ENCODE results near the gene ZDHHC8.
"Not testable (repeated sequence)": the region's sequence is repeated elsewhere in the genome, so short reads cannot be mapped to it uniquely, and the experiment has no call there.

ZDHHC8 gene

GRCh38 chr22:20159076-20159475 is 27.5 kb downstream of the ZDHHC8 start:
- Histone ChIP-seq H3K27ac (ENCODE audit: low read length) (no peak overlapping the region), H3K36me3 (replicated peaks; ENCODE audit: low read depth, low read length) (no peaks in the 10 kb centered on the region), H3K9me3 (ENCODE audit: insufficient read depth, low read length) (no peaks in the 10 kb centered on the region), H3K4me3 (ENCODE audit: low read length) (no peak overlapping the region), H3K9ac (ENCODE audit: low read length) (no peak overlapping the region), H4K20me1 (ENCODE audit: insufficient read depth, low read length) (no peaks in the 10 kb centered on the region), H2AFZ (ENCODE audit: low read depth, low read length) (no peak overlapping the region), H3K79me2 (ENCODE audit: low read length) (no peaks in the 10 kb centered on the region), H3K27me3 (ENCODE audit: low read depth, low read length) (peaks cover 21% of the 10 kb centered on the region), H3K4me1 (ENCODE audit: low read length) (no peaks in the 10 kb centered on the region), H3K4me2 (ENCODE audit: low read length) (no peak overlapping the region)
- no peak for TF ChIP-seq CTCF (IDR thresholded peaks at IDR 0.05; ENCODE audit: low read depth, low read length)
- TF ChIP-seq EZH2phosphoT487 (IDR thresholded peaks at IDR 0.05; ENCODE audit: low read depth), result no peak

GRCh38 chr22:20159531-20159930 is 27.9 kb downstream of the ZDHHC8 start:
- not testable (repeated sequence) for H3K4me3 ChIP-seq (ENCODE audit: low read length); H3K36me3 ChIP-seq (replicated peaks; ENCODE audit: low read depth, low read length); H3K9me3 ChIP-seq (ENCODE audit: insufficient read depth, low read length); H3K9ac ChIP-seq (ENCODE audit: low read length); H3K4me2 ChIP-seq (ENCODE audit: low read length); H3K27ac ChIP-seq (ENCODE audit: low read length); H3K79me2 ChIP-seq (ENCODE audit: low read length); H4K20me1 ChIP-seq (ENCODE audit: insufficient read depth, low read length); H3K4me1 ChIP-seq (ENCODE audit: low read length); H2AFZ ChIP-seq (ENCODE audit: low read depth, low read length)
- H3K27me3 ChIP-seq (ENCODE audit: low read depth, low read length), result peaks cover 21% of the 10 kb centered on the region

GRCh38 chr22:20160041-20160440 is 28.4 kb downstream of the ZDHHC8 start:
- Histone ChIP-seq H3K4me2 (ENCODE audit: low read length) (no peak overlapping the region), H3K27me3 (ENCODE audit: low read depth, low read length) (peaks cover 21% of the 10 kb centered on the region), H3K9ac (ENCODE audit: low read length) (no peak overlapping the region), H3K9me3 (ENCODE audit: insufficient read depth, low read length) (no peaks in the 10 kb centered on the region), H3K27ac (ENCODE audit: low read length) (no peak overlapping the region), H3K4me3 (ENCODE audit: low read length) (no peak overlapping the region), H3K4me1 (ENCODE audit: low read length) (no peaks in the 10 kb centered on the region), H3K36me3 (replicated peaks; ENCODE audit: low read depth, low read length) (no peaks in the 10 kb centered on the region), H4K20me1 (ENCODE audit: insufficient read depth, low read length) (no peaks in the 10 kb centered on the region), H3K79me2 (ENCODE audit: low read length) (no peaks in the 10 kb centered on the region), H2AFZ (ENCODE audit: low read depth, low read length) (no peak overlapping the region)
- TF ChIP-seq EZH2phosphoT487 (IDR thresholded peaks at IDR 0.05; ENCODE audit: low read depth), result no peak
- TF ChIP-seq CTCF (IDR thresholded peaks at IDR 0.05; ENCODE audit: low read depth, low read length), result no peak

GRCh38 chr22:20164863-20165262 is 33.3 kb downstream of the ZDHHC8 start:
- Histone ChIP-seq H3K27me3 (ENCODE audit: low read depth, low read length) (peaks cover 4% of the 10 kb centered on the region; the same call in 1 of the 2 replicates), H3K79me2 (ENCODE audit: low read length) (no peaks in the 10 kb centered on the region), H3K4me3 (ENCODE audit: low read length) (no peak overlapping the region), H3K4me2 (ENCODE audit: low read length) (no peak overlapping the region), H3K36me3 (replicated peaks; ENCODE audit: low read depth, low read length) (no peaks in the 10 kb centered on the region), H3K9ac (ENCODE audit: low read length) (no peak overlapping the region), H3K9me3 (ENCODE audit: insufficient read depth, low read length) (no peaks in the 10 kb centered on the region), H3K4me1 (ENCODE audit: low read length) (no peaks in the 10 kb centered on the region), H4K20me1 (ENCODE audit: insufficient read depth, low read length) (no peaks in the 10 kb centered on the region), H2AFZ (ENCODE audit: low read depth, low read length) (no peak overlapping the region), H3K27ac (ENCODE audit: low read length) (no peak overlapping the region)
- TF ChIP-seq CTCF (IDR thresholded peaks at IDR 0.05; ENCODE audit: low read depth, low read length) (no peak), EZH2phosphoT487 (IDR thresholded peaks at IDR 0.05; ENCODE audit: low read depth) (no peak)

- Histone ChIP-seq H3K27me3 (ENCODE audit: low read depth, low read length) (peaks cover 4% of the 10 kb centered on the region), H2AFZ (ENCODE audit: low read depth, low read length) (no peak overlapping the region)
Measured at GRCh38 chr22:20165421-20165820, 33.8 kb downstream of the ZDHHC8 start.

More at GRCh38 chr22:20165421-20165820, 33.8 kb downstream of the ZDHHC8 start:
- TF ChIP-seq CTCF (IDR thresholded peaks at IDR 0.05; ENCODE audit: low read depth, low read length) (no peak), EZH2phosphoT487 (IDR thresholded peaks at IDR 0.05; ENCODE audit: low read depth) (no peak)
- no peaks in the 10 kb centered on the region for H4K20me1 ChIP-seq (ENCODE audit: insufficient read depth, low read length)
- H3K9me3 ChIP-seq (ENCODE audit: insufficient read depth, low read length), result no peaks in the 10 kb centered on the region
- H3K4me2 ChIP-seq (ENCODE audit: low read length), result no peak overlapping the region
- H3K27ac ChIP-seq (ENCODE audit: low read length), result no peak overlapping the region
- H3K79me2 ChIP-seq (ENCODE audit: low read length), result no peaks in the 10 kb centered on the region
- no peak overlapping the region for H3K9ac ChIP-seq (ENCODE audit: low read length)
- H3K4me1 ChIP-seq (ENCODE audit: low read length), result no peaks in the 10 kb centered on the region
- H3K36me3 ChIP-seq (replicated peaks; ENCODE audit: low read depth, low read length), result no peaks in the 10 kb centered on the region
- no peak overlapping the region for H3K4me3 ChIP-seq (ENCODE audit: low read length)

All from OCI-LY3 (cell line).